Kidney epithelial cell (primary cell): ENCODE results near the gene MAGEA9. TPM values are rescaled to one million over a fixed set of nuclear protein-coding genes. Genes with fewer than 3 reads are reported as not detected.

Experiments used
- DNase-seq: peaks from one replicate; pipeline ENCODE4 v3.0.0-alpha.2; 2010; ENCODE audit warnings: low read depth
- H3K27me3 ChIP-seq: 2 replicates; pipeline ENCODE4 v1.6.0; 2011; ENCODE audit warnings: low read length; ENCODE audit not compliant: control insufficient read depth, insufficient read depth
- H3K36me3 ChIP-seq: 2 replicates; pipeline ENCODE4 v1.5.1; 2011; ENCODE audit warnings: low read length; ENCODE audit not compliant: control insufficient read depth, insufficient read depth
- H3K4me3 ChIP-seq: 2 replicates; pipeline ENCODE4 v1.5.1; 2011; ENCODE audit warnings: low read depth, mild to moderate bottlenecking, control low read depth, low read length
- CTCF ChIP-seq: IDR thresholded peaks from 2 replicates; pipeline ENCODE4 v1.5.1; 2011; ENCODE audit warnings: mild to moderate bottlenecking, moderate library complexity, low read length, control low read depth, inconsistent platforms; ENCODE audit not compliant: insufficient read depth, poor library complexity, severe bottlenecking
- total RNA-seq: library from RNA; depleted of rRNA; stranded (reverse); fragments of >200 nt; gene quantifications from 2 replicates; pipeline ENCODE4 v1.2.3, GENCODE V29; 2015

MAGEA9 gene
- total RNA-seq, 1 donor from 2014 or later = not detected

GRCh38 chrX:149799095-149799714, 17.5 kb downstream of the MAGEA9 start:
- H3K27me3 ChIP-seq = no peaks in the 10 kb centered on the region
- no peaks in the 10 kb centered on the region for H3K36me3 ChIP-seq
- no peak for TF ChIP-seq CTCF
- no peak overlapping the region for H3K4me3 ChIP-seq
- DNase-seq = no peak

GRCh38 chrX:149799938-149800337, 18.2 kb downstream of the MAGEA9 start:
- TF ChIP-seq CTCF = no peak
- H3K36me3 ChIP-seq = no peaks in the 10 kb centered on the region
- no peaks in the 10 kb centered on the region for H3K27me3 ChIP-seq
- no peak overlapping the region for H3K4me3 ChIP-seq
- no peak for DNase-seq

GRCh38 chrX:149803458-149804062, 21.8 kb downstream of the MAGEA9 start:
- TF ChIP-seq CTCF = no peak
- no peak overlapping the region for H3K4me3 ChIP-seq
- H3K36me3 ChIP-seq = no peaks in the 10 kb centered on the region
- no peaks in the 10 kb centered on the region for H3K27me3 ChIP-seq
- DNase-seq = no peak

GRCh38 chrX:149804102-149804501, 22.4 kb downstream of the MAGEA9 start:
- Histone ChIP-seq H3K27me3 (no peaks in the 10 kb centered on the region), H3K36me3 (no peaks in the 10 kb centered on the region), H3K4me3 (no peak overlapping the region)
- no peak for DNase-seq
- TF ChIP-seq CTCF = no peak

- Histone ChIP-seq H3K27me3 (no peaks in the 10 kb centered on the region), H3K36me3 (no peaks in the 10 kb centered on the region), H3K4me3 (no peak overlapping the region)
- DNase-seq = no peak
- TF ChIP-seq CTCF = no peak
Measured at GRCh38 chrX:149807747-149808458, 26.2 kb downstream of the MAGEA9 start.

- no peak for TF ChIP-seq CTCF
- Histone ChIP-seq H3K27me3 (no peaks in the 10 kb centered on the region), H3K36me3 (no peaks in the 10 kb centered on the region), H3K4me3 (no peak overlapping the region)
- no peak for DNase-seq
Measured at GRCh38 chrX:149818652-149819051, 36.9 kb downstream of the MAGEA9 start.
